Prostate gland (tissue), 2 donors: ENCODE data around the gene JSRP1. TPM values are rescaled to one million over a fixed set of nuclear protein-coding genes. Genes with fewer than 3 reads are reported as not detected.

Experiments
- DNase-seq: peaks from one replicate; pipeline ENCODE4 v3.0.0-alpha.2; 2019; ENCODE audit warnings: low spot score
- H3K27ac ChIP-seq, 2 donors: fragments of 200-600 bp; sonication (generic); 2 replicates each; pipeline ENCODE4 v1.5.1; 2017 to 2019
- H3K27me3 ChIP-seq: fragments of 200-600 bp; sonication (generic); replicated peaks from 2 replicates; pipeline ENCODE4 v1.5.1; 2019; ENCODE audit not compliant: insufficient read depth
- H3K36me3 ChIP-seq, 2 donors: fragments of 200-600 bp; sonication (generic); 1 replicate in 1 of 2; 2 replicates in 1 of 2; pipeline versions ENCODE4 v1.5.1 to v1.8.1; 2017 to 2019
- H3K4me1 ChIP-seq: fragments of 200-600 bp; sonication (generic); replicated peaks from 2 replicates; pipeline ENCODE4 v1.5.1; 2019
- H3K4me3 ChIP-seq, 2 donors: fragments of 200-600 bp; sonication (generic); 2 replicates each; pipeline ENCODE4 v1.5.1; 2017 to 2019
- H3K9me3 ChIP-seq: fragments of 200-600 bp; sonication (generic); 2 replicates; pipeline ENCODE4 v1.5.1; 2017
- CTCF ChIP-seq, 4 experiments: fragments of 200-600 bp in 2 of 4; fragments of 450-650 bp in 2 of 4; sonication (generic) in 2 of 4; IDR thresholded peaks; 1 replicate in 3 of 4; 2 replicates in 1 of 4; pipeline ENCODE4 v1.5.1; 2016 to 2019; ENCODE audit warnings: antibody characterized with exemption in 4 of 4, mild to moderate bottlenecking in 2 of 4, moderate library complexity in 2 of 4
- POLR2A ChIP-seq: fragments of 450-650 bp; IDR thresholded peaks from one replicate; pipeline ENCODE4 v1.6.1; 2016; ENCODE audit warnings: antibody characterized with exemption, mild to moderate bottlenecking
- POLR2AphosphoS5 ChIP-seq: sonication (generic); formaldehyde crosslinking; IDR thresholded peaks from one replicate; pipeline ENCODE4 v1.6.1; 2017; ENCODE audit warnings: antibody characterized with exemption
- WGBS: methylation state at CpG from one replicate; pipeline ENCODE4 v1.1.5; 2018; 5-methylcytosine and 5-hydroxymethylcytosine counted together
- intact Hi-C: fragments of 100-400 bp; cut with DNase I; formaldehyde crosslinking; loops from one replicate; pipeline ENCODE4 v1.14.2; 2022
- total RNA-seq, 2 donors: library from RNA; depleted of rRNA; stranded (reverse); fragments of >200 nt; gene quantifications; one replicate each; pipeline ENCODE4 v1.1.0, GENCODE V29; 2016

JSRP1 gene
- total RNA-seq, 2 donors from 2014 or later = 0.96 TPM; not detected in 1

GRCh38 chr19:2255112-2255845 is 938 bp downstream of the JSRP1 start:
- Histone ChIP-seq H3K4me3 (no peak overlapping the region), H3K27me3 (peaks cover 14% of the 10 kb centered on the region), H3K27ac (no peak overlapping the region), H3K4me1 (no peaks in the 10 kb centered on the region), H3K9me3 (no peaks in the 10 kb centered on the region), H3K36me3 (no peaks in the 10 kb centered on the region)
- TF ChIP-seq POLR2A = no peak
- intact Hi-C loops = no loop called here
- DNase-seq = no peak
- WGBS = 85% methylated on average over 16 of the region's 16 CpGs

- Histone ChIP-seq H3K27me3 (peaks cover 14% of the 10 kb centered on the region), H3K9me3 (no peaks in the 10 kb centered on the region)
- WGBS = 67% methylated on average over 20 of the region's 20 CpGs
Measured at GRCh38 chr19:2254064-2254872, 1.9 kb downstream of the JSRP1 start.

GRCh38 chr19:2253106-2254063 is 2.8 kb downstream of the JSRP1 start:
- Histone ChIP-seq H3K4me3 (no peak overlapping the region), H3K36me3 (no peaks in the 10 kb centered on the region), H3K27ac (no peak overlapping the region), H3K27me3 (peaks cover 14% of the 10 kb centered on the region), H3K9me3 (no peaks in the 10 kb centered on the region), H3K4me1 (no peaks in the 10 kb centered on the region)
- TF ChIP-seq POLR2AphosphoS5 (no peak), POLR2A (no peak), CTCF (IDR thresholded peaks at IDR 0.05) (no peak)
- intact Hi-C loops = no loop called here
- DNase-seq = no peak
- 5% methylated on average over 51 of the region's 77 CpGs for WGBS

More at GRCh38 chr19:2254064-2254872, 1.9 kb downstream of the JSRP1 start:
- intact Hi-C loops = no loop called here
- no peak for DNase-seq
- no peak overlapping the region for H3K4me3 ChIP-seq
- TF ChIP-seq POLR2A (no peak), CTCF (IDR thresholded peaks at IDR 0.05) (peak in 2 of 4 experiments; percentile 5 to 6)
- no peaks in the 10 kb centered on the region for H3K36me3 ChIP-seq
- no peaks in the 10 kb centered on the region for H3K4me1 ChIP-seq
- no peak overlapping the region for H3K27ac ChIP-seq

GRCh38 chr19:2252797-2253105 is 3.5 kb downstream of the JSRP1 start:
- H3K27ac ChIP-seq = no peak overlapping the region
- DNase-seq = no peak
- H3K9me3 ChIP-seq = no peaks in the 10 kb centered on the region
- peaks cover 14% of the 10 kb centered on the region for H3K27me3 ChIP-seq
- intact Hi-C loops = no loop called here
- H3K36me3 ChIP-seq = peaks cover 0 to under 1% of the 10 kb centered on the region in 2 donors
- no peak overlapping the region for H3K4me3 ChIP-seq
- H3K4me1 ChIP-seq = no peaks in the 10 kb centered on the region
- TF ChIP-seq POLR2AphosphoS5 (no peak), CTCF (IDR thresholded peaks at IDR 0.05) (no peak), POLR2A (no peak)
- 9% methylated on average over 18 of the region's 18 CpGs for WGBS
